GM12873 (cell line): ENCODE measurements around the gene E2F7.

Source experiments
- CTCF ChIP-seq: IDR thresholded peaks from 2 replicates; pipeline ENCODE4 v1.5.1; 2012; ENCODE audit warnings: low read depth, mild to moderate bottlenecking, moderate library complexity, low read length, control low read depth; ENCODE audit not compliant: insufficient read depth; ENCODE audit errors: missing control alignments

Gene E2F7

GRCh38 chr12:77102691-77103090, 37.3 kb upstream of the E2F7 start:
- TF ChIP-seq CTCF: no peak

GRCh38 chr12:77102123-77102522, 36.8 kb upstream of the E2F7 start:
- TF ChIP-seq CTCF: no peak

GRCh38 chr12:77099799-77100198, 34.4 kb upstream of the E2F7 start:
- no peak for TF ChIP-seq CTCF

GRCh38 chr12:77097846-77098245, 32.5 kb upstream of the E2F7 start:
- no peak for TF ChIP-seq CTCF

GRCh38 chr12:77089686-77090220, 24.4 kb upstream of the E2F7 start:
- TF ChIP-seq CTCF: no peak

GRCh38 chr12:77087427-77087826, 22.1 kb upstream of the E2F7 start:
- TF ChIP-seq CTCF: no peak

- no peak for TF ChIP-seq CTCF
Observed at GRCh38 chr12:77082021-77082420, 16.7 kb upstream of the E2F7 start.
